ENCODE measurements around the gene TREH. TPM values are rescaled to one million over a fixed set of nuclear protein-coding genes. Genes with fewer than 3 reads are reported as not detected.

Gene TREH
- total RNA-seq, 1 donor from 2014 or later: not detected

DNA sequence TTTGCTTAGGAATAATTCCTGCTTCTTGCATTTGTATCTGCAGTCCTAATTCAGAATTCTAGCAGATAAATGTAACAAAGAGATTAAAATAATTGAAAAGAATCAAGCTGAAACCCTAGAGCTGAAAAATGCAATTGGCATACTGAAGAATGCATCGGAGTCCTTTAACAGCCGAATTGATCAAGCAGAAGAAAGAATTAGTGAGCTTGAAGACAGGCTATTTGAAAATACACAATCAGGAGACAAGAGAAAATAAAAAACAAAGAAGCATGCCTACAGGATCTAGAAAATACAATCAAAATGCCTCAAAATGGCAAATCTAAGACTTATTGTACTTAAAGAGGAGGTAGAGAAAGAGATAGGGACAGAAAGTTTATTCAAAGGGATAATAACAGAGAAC is 8.2 kb downstream of the TREH start:
- no peaks in the 10 kb centered on the region for H3K27me3 ChIP-seq (ENCODE audit: control insufficient read depth, insufficient read depth, low read length)
- DNase-seq (ENCODE audit: low read depth): no peak
- TF ChIP-seq, protein P1, sequence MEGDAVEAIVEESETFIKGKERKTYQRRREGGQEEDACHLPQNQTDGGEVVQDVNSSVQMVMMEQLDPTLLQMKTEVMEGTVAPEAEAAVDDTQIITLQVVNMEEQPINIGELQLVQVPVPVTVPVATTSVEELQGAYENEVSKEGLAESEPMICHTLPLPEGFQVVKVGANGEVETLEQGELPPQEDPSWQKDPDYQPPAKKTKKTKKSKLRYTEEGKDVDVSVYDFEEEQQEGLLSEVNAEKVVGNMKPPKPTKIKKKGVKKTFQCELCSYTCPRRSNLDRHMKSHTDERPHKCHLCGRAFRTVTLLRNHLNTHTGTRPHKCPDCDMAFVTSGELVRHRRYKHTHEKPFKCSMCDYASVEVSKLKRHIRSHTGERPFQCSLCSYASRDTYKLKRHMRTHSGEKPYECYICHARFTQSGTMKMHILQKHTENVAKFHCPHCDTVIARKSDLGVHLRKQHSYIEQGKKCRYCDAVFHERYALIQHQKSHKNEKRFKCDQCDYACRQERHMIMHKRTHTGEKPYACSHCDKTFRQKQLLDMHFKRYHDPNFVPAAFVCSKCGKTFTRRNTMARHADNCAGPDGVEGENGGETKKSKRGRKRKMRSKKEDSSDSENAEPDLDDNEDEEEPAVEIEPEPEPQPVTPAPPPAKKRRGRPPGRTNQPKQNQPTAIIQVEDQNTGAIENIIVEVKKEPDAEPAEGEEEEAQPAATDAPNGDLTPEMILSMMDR (IDR thresholded peaks at IDR 0.05; ENCODE audit: insufficient read depth, low read length, poor library complexity, severe bottlenecking): no peak
- H3K36me3 ChIP-seq (ENCODE audit: control insufficient read depth, insufficient read depth, low read length): no peaks in the 10 kb centered on the region
- H3K4me3 ChIP-seq (ENCODE audit: low read depth, low read length): no peak overlapping the region

DNA sequence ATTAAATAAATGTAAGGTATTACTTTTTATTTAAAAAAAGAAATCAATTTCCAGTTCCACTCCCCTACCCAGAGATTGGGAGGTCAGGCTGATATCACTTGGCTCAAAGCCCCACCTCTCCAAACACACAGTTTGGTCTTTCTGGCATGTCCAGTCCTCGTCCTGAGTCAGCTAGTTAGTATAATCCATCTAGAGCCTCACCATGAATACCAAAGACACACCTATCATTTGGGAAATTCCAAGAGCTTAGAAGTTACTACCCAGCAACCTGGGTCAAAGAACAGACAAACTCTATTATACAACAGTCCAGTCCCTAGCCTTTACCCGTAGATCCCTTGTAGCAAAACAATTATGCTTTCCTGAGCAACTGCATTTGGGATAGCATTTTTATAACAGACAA is 9.4 kb downstream of the TREH start:
- no peaks in the 10 kb centered on the region for H3K36me3 ChIP-seq (ENCODE audit: control insufficient read depth, insufficient read depth, low read length)
- no peak for DNase-seq (ENCODE audit: low read depth)
- no peaks in the 10 kb centered on the region for H3K27me3 ChIP-seq (ENCODE audit: control insufficient read depth, insufficient read depth, low read length)
- no peak overlapping the region for H3K4me3 ChIP-seq (ENCODE audit: low read depth, low read length)
- TF ChIP-seq, protein P1 (IDR thresholded peaks at IDR 0.05; ENCODE audit: insufficient read depth, low read length, poor library complexity, severe bottlenecking): no peak

DNA sequence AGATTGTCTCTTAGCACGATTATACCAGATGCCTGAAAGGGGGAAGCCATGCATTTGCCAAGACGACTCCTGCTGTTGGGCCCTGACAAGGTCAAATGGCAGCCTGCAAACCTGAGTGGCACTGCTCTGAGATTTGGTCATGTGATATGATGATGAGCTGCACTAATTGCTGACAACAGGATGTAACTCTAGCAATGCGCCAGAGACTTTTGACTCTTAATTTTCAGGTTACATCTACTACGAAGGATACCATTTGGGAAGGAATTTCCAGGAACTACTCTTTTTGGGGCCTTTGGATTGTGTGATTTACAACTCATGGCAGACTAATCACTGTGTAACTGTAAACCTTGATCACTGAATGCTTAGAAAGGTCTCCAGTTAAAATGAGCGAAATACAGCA is 13.1 kb downstream of the TREH start:
- TF ChIP-seq, protein P1 (IDR thresholded peaks at IDR 0.05; ENCODE audit: insufficient read depth, low read length, poor library complexity, severe bottlenecking): no peak

DNA sequence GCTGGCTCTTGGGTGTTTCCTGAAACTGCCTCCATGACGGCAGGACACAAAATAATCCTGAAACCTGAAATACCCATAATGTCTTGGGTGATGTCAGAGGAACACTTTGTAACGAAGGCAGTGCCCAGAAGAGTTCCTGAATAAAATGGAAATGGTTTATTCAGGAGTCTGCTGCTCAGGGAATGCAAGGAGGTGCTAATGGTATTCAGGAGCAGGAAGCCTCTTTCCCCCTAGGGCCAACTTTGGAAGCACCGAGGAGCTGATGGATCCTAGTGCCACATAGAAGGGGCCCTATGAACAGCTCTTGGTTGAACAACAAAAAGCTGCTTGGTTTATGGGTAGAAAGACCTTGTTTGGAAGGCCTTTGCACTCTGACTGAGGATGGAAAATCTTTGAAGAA is 15.5 kb downstream of the TREH start:
- H3K27me3 ChIP-seq (ENCODE audit: control insufficient read depth, insufficient read depth, low read length): no peaks in the 10 kb centered on the region
- TF ChIP-seq, protein P1 (IDR thresholded peaks at IDR 0.05; ENCODE audit: insufficient read depth, low read length, poor library complexity, severe bottlenecking): no peak
- H3K36me3 ChIP-seq (ENCODE audit: control insufficient read depth, insufficient read depth, low read length): peaks cover 2% of the 10 kb centered on the region
- no peak for DNase-seq (ENCODE audit: low read depth)
- no peak overlapping the region for H3K4me3 ChIP-seq (ENCODE audit: low read depth, low read length)

More for the DNA sequence above, 13.1 kb downstream of the TREH start:
- DNase-seq (ENCODE audit: low read depth): no peak
- Histone ChIP-seq H3K36me3 (ENCODE audit: control insufficient read depth, insufficient read depth, low read length) (no peaks in the 10 kb centered on the region), H3K4me3 (ENCODE audit: low read depth, low read length) (no peak overlapping the region), H3K27me3 (ENCODE audit: control insufficient read depth, insufficient read depth, low read length) (no peaks in the 10 kb centered on the region)

DNA sequence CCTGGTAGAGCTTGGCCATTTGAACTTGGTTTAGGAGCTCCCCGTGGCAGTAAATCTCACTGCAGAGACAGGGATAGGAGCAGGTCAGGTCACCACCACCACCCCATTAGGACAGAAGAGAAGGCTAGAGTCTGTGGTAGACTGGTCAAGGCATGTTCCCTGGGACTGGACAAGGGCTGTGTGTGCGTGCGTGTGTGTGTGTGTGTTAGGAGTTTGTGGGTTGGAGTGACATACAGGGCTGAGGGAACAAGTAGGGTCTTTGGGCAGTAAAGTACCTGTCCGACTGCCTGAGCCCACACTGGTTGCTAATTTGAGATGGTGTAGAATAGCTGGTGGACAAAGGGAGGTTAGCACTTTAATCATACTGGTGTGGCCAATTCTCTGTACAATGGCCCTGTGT is 16.1 kb downstream of the TREH start:
- H3K4me3 ChIP-seq (ENCODE audit: low read depth, low read length): no peak overlapping the region
- H3K36me3 ChIP-seq (ENCODE audit: control insufficient read depth, insufficient read depth, low read length): peaks cover 2% of the 10 kb centered on the region
- DNase-seq (ENCODE audit: low read depth): no peak
- TF ChIP-seq, protein P1 (IDR thresholded peaks at IDR 0.05; ENCODE audit: insufficient read depth, low read length, poor library complexity, severe bottlenecking): no peak
- H3K27me3 ChIP-seq (ENCODE audit: control insufficient read depth, insufficient read depth, low read length): no peaks in the 10 kb centered on the region
